Tibial nerve (tissue), 4 donors: ENCODE data around the gene THAP2. TPM values are rescaled to one million over a fixed set of nuclear protein-coding genes. Genes with fewer than 3 reads are reported as not detected.

ENCODE experiments used
- DNase-seq, 2 donors: peaks; one replicate each; pipeline ENCODE4 v3.0.0-alpha.2; 2019; ENCODE audit warnings: low spot score in 2 of 2
- H3K27ac ChIP-seq, 4 donors: fragments of 200-600 bp; sonication (generic) in 3 of 4; one replicate each; pipeline ENCODE4 v1.5.1; 2017 to 2019; ENCODE audit warnings: mild to moderate bottlenecking in 1 of 4
- H3K27me3 ChIP-seq, 2 donors: fragments of 200-600 bp; sonication (generic) in 1 of 2; one replicate each; pipeline versions ENCODE4 v1.5.1 to v1.6.0; 2017 to 2019
- H3K36me3 ChIP-seq, 3 donors: fragments of 200-600 bp; sonication (generic); one replicate each; pipeline ENCODE4 v1.5.1; 2018 to 2019
- H3K4me1 ChIP-seq, 4 donors: fragments of 200-600 bp; sonication (generic) in 3 of 4; one replicate each; pipeline ENCODE4 v1.5.1; 2017 to 2019
- H3K4me3 ChIP-seq, 4 donors: fragments of 200-600 bp; sonication (generic) in 3 of 4; one replicate each; pipeline ENCODE4 v1.5.1; 2017 to 2019; ENCODE audit warnings: mild to moderate bottlenecking in 1 of 4, moderate library complexity in 1 of 4
- H3K9me3 ChIP-seq, 4 donors: fragments of 200-600 bp; sonication (generic) in 3 of 4; one replicate each; pipeline ENCODE4 v1.5.1; 2017 to 2019
- CTCF ChIP-seq, 5 experiments: fragments of 200-600 bp in 3 of 5; fragments of 450-650 bp in 2 of 5; sonication (generic) in 3 of 5; IDR thresholded peaks; one replicate each; pipeline ENCODE4 v1.5.1; 2016 to 2019; ENCODE audit warnings: antibody characterized with exemption in 5 of 5, mild to moderate bottlenecking in 3 of 5, moderate library complexity in 2 of 5
- EP300 ChIP-seq, 2 donors: sonication (generic); formaldehyde crosslinking; IDR thresholded peaks; one replicate each; pipeline ENCODE4 v1.6.1; 2017; ENCODE audit warnings: antibody characterized with exemption in 2 of 2, mild to moderate bottlenecking in 1 of 2
- POLR2A ChIP-seq, 2 donors: fragments of 450-650 bp; IDR thresholded peaks; one replicate each; pipeline ENCODE4 v1.6.1; 2017; ENCODE audit warnings: antibody characterized with exemption in 2 of 2, mild to moderate bottlenecking in 2 of 2, moderate library complexity in 2 of 2
- WGBS, 2 donors: methylation state at CpG; one replicate each; pipeline ENCODE4 v1.1.5; 2018; 5-methylcytosine and 5-hydroxymethylcytosine counted together
- small RNA-seq: library from RNA; depleted of rRNA; stranded (forward); fragments of <200 nt; gene quantifications from one replicate; pipeline ENCODE3, GENCODE V24; 2016
- total RNA-seq, 4 donors: library from RNA; depleted of rRNA; stranded (reverse); fragments of >200 nt; gene quantifications; one replicate each; pipeline ENCODE4 v1.1.0, GENCODE V29; 2016

Gene THAP2
- total RNA-seq, 4 donors from 2014 or later, result 2.1 to 5.0 (median 2.3) TPM

DNA sequence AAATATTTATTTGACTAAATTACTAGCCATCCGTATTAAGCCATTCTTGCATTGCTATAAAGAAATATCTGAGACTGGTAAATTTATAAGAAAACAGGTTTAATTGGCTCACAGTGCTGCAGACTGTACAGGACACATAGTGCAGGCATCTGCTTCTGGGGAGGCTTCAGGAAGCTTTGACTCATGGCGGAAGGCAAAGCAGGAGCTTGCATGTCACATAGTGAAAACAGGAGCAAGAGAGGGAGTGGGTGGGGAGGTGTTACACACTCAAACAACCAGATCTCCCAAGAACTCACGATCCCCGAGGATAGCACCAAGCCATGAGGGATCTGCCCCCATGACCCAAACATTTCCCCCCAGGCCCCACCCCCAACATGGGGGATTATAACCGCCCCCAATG is 63.9 kb downstream of the THAP2 start:
- no peaks in the 10 kb centered on the region for H3K9me3 ChIP-seq
- no peaks in the 10 kb centered on the region for H3K4me1 ChIP-seq
- H3K36me3 ChIP-seq, result no peaks in the 10 kb centered on the region
- H3K27me3 ChIP-seq, result no peaks in the 10 kb centered on the region
- H3K27ac ChIP-seq, result no peak overlapping the region
- H3K4me3 ChIP-seq, result no peak overlapping the region
- TF ChIP-seq EP300 (IDR thresholded peaks at IDR 0.05) (no peak), CTCF (IDR thresholded peaks at IDR 0.05) (no peak), POLR2A (IDR thresholded peaks at IDR 0.05) (no peak)
- 73 to 79% methylated on average over 5 of the region's 5 CpGs for WGBS, 2 donors
- DNase-seq, result no peak

Small RNAs within 50 kb of the gene (small RNA-seq; reads per million reads assigned to genes)
- not detected for gene RF00560

Other genes with a start within 250 kb of the THAP2 start
- gene LGR5, start 224.5 kb upstream of the THAP2 start, total RNA-seq, result 10 to 100 TPM in 2 of 4 donors, 1 to 10 TPM in 2; 1.6 to 11.1 (median 7.7) TPM
- 10 to 100 TPM; 47.1 to 95.3 (median 79.8) TPM for gene ZFC3H1, start 453 bp upstream of the THAP2 start, total RNA-seq
- gene TMEM19, start 21.8 kb downstream of the THAP2 start, total RNA-seq, result 10 to 100 TPM in 3 of 4 donors, 1 to 10 TPM in 1; 9.3 to 17.6 (median 16.0) TPM
- gene RAB21, start 90.6 kb downstream of the THAP2 start, total RNA-seq, result 10 to 100 TPM; 12.6 to 25.7 (median 19.9) TPM
- gene TBC1D15, start 175.5 kb downstream of the THAP2 start, total RNA-seq, result 10 to 100 TPM; 45.3 to 66.0 (median 50.1) TPM